GM21825 (cell line): Measurements from ENCODE around the gene APOF.
"Not testable (repeated sequence)": the region's sequence is repeated elsewhere in the genome, so short reads cannot be mapped to it uniquely, and the experiment has no call there.

ENCODE experiments used
- ATAC-seq: cut with Tn5 transposase; IDR thresholded peaks from one replicate; pipeline ENCODE4 v1.9.1; 2021; ENCODE audit warnings: mild to moderate bottlenecking, moderate library complexity; ENCODE audit not compliant: unreplicated experiment

Gene APOF

DNA sequence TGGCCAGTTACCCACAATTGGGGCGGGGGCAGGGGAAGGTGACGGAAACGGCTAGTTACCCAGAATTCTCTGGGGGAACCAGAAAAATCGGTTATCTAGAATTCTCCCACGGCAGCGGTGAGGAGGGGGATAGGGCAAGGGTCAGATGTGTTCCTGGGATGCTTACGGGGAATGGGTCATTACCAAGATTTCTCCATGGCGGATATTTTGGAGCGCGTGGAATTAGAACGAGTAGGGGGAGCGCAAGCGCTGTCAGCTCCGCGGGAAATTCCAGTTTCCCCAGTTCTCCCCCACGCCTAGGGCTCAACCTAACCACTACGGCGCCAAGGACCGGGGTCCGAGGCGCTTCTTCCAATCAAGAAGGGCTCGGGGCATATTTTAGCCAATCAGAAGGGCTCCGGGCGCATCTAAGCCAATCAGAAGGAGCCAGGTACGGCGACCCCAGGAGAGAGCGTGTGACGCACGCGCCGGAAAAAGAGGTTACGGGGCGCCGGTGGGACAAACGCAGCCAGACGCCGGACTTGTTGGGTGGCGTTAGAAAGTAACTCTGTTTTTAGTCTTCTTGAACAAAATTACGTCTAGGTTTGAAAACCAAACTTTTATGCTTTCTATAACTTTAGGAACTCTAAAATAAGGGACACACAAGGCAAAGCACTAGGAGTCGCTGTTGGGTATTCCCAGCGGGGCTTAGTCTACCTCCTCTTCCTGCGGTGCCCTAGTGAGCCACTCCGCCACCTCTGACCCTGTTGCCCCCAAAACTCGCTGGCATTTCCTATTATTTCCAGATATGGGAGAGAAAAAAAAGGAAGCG lies 28.8 kb downstream of the APOF start, which contains the start of gene PAN2:
Gene PAN2 (minus strand): TSS at position 322 of the 811 bp plus-strand sequence. CDS start 906 bp downstream, outside the sequence.
- ATAC-seq, result peak; percentile 83

DNA sequence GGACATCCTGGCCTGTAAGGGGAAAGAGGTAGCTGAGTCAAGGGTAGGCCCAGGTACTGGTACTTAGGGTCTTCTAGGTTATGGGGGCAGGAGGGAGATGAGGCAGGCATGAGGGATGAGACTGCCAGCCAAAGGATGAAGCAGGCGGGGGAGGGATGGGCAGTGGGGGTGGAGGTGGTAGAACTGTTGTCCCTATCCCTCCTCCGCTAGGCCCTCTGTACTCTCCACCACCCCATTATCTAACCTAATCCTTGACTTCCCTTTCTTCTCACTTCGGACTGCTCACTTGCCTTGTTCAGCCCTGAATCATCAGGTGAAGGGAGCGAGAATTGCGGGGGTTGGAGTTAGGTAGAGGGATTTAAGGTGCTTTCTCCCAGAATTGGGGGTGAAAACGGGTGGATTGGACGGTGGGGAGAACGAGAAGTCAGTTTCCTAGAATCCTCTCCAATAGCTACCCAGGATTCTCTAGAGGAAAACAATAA lies 29.4 kb downstream of the APOF start:
- no peak for ATAC-seq

DNA sequence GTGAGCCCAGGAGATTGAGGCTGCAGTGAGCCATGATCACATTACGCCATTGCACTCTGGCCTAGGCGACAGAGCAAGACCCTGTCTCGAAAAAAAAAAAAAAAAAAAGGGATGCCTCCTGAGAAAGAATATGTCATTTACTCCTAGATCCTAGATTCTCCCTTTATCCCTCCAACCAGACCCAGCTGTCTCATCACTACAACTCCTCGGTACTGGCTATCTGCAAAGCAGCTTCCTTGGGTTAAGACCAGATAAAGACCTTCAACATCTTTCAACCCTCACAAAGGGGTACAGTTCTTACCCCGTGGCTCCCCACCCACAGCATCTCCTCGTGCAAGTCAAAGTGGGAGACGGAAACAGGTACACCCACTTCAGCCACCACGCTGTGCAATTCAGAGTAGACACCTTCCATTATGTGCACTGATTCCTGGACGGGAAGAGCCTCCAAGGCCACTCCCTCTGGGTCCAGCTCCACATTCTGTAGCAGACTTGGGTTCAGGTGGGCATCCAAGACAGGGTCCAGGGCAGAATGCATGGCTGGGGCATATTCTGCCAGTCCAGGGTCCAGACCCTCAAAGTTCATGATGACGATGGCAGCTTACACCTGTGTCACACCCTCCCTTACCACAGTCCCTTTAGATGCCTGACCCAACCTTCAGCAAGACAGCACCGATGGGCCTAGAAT lies 30.0 kb downstream of the APOF start:
- ATAC-seq, result no peak

DNA sequence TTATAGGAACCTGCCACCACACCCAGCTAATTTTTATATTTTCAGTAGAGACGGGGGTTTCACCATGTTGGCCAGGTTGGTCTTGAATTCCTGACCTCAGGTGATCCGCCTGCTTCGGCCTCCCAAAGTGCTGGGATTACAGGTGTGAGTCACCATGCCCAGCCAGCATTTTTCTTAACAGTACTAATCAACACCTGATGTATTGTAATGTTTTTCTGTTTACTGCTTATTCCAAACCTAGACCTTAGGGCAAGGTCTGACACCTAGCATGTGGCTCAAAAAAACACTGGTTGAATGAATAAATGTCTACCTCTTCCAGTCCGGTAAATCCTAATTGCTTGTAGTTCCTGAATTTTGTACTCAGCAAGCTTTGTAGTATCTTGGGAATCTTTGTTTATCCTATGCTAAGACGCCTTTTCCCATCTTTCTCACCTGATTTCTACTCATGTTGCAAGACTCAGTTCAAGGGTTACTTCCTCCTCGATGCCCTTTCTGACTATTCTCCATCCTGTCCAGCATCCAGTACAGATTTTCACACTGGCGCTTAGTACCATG lies 31.6 kb downstream of the APOF start:
- no peak for ATAC-seq

DNA sequence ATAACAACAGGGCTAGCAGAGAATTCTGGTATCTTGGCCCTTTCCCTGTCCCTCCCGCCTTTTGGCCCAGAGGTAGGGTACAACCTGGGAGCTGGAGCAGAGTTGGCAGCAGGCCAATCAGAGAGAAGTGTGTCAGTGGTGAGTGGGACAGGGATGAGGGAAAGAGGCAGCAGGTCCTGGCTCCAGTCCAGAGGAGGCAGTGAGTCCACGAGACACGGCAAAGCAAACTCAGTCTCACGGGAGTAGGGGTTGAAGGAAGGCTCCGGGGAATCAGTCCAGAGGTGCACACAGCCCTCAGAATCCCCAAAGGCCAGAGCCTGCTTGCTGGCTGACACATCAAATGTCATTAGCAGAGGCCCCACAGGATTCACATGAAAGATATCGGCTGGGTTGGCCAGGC lies 36.1 kb downstream of the APOF start:
- ATAC-seq, result no peak

DNA sequence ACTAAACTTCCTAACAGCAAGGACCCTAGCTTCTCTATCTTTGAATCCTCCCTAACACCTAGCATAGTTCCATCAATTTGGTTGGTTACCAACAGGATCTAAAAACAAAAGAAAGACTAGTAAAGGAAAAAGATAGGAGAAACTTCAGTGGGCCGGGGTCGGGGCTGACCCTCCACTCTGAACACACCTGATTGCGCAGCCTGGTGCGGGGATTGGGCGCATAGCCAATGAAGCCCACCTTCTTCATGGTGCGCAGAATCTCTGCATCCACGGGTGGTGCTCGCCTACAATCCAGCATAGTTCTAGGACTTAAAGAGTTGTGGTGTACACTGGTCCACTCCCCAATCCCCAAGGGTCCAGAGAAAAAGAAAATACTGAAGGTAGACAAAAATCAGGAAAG lies 36.5 kb downstream of the APOF start:
- ATAC-seq, result no peak

DNA sequence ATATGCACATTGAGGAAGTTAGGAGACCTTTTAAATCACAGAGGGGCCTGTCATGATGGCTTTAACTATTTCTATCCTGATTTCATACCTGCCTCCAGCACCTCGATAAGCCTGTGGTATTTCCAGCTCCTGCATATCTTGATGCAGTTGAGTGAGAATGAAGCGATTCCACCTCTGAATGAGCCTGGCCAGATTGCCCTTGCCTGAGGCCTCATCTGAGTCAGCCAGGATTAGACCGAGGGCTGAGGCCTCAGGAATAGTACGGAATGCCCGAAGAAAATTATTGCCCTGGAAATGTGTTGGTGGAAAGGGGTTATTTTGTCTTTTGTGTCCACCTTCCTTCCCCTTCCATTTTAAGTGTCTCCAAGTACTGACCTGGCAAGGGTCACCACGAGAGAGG lies 38.5 kb downstream of the APOF start:
- ATAC-seq, result no peak

DNA sequence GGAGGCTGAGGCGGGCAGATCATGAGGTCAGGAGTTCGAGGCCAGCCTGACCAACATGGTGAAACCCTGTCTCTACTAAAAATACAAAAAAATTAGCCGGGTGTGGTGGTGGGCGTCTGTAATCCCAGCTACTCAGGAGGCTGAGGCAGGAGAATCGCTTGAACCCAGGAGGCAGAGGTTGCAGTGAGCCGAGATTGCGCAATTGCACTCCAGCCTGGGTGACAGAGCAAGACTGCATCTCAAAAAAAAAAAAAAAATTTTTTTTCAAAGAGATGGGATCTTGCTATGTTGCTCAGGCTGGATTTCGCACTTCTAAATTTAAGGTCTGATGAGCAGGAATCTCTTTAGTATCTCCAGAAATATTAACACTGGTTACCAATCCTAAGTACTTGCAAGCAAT lies 41.0 kb downstream of the APOF start:
- not testable (repeated sequence) for ATAC-seq

DNA sequence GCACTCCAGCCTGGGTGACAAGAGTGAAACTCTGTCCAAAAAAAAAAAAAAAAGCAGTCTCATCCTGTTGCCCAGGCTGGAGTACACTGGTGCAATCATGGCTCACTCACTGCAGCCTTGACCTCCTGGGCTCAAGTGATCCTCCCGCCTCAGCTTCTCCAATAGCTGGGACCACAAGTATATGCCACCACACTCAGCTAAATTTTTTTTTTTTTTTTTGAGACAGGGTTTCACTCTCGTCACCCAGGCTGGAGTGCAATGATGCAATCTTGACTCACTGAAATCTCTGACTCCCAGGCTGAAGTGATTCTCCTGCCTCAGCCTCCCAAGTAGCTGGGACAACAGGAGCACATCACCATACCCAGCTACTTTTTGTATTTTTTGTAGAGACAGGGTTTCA lies 41.6 kb downstream of the APOF start:
- ATAC-seq, result no peak

DNA sequence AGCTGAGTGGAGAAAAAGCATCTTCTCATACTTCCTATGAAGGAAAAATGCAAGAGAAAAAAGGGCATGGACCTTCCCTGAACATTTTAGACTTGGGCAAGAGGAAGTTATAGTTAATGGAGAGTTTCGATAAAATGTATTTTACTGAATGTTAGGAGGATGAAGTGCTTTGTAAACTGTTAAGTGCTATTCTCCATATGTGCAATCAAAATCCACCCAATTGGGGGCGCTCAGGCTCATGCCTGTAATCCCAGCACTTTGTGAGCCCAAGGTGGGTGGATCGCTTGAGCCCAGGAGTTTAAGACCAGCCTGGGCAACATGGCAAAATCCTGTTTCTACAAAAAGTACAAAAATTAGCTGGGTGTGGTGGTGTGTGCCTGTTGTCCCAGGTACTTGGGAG lies 45.0 kb downstream of the APOF start:
- no peak for ATAC-seq

DNA sequence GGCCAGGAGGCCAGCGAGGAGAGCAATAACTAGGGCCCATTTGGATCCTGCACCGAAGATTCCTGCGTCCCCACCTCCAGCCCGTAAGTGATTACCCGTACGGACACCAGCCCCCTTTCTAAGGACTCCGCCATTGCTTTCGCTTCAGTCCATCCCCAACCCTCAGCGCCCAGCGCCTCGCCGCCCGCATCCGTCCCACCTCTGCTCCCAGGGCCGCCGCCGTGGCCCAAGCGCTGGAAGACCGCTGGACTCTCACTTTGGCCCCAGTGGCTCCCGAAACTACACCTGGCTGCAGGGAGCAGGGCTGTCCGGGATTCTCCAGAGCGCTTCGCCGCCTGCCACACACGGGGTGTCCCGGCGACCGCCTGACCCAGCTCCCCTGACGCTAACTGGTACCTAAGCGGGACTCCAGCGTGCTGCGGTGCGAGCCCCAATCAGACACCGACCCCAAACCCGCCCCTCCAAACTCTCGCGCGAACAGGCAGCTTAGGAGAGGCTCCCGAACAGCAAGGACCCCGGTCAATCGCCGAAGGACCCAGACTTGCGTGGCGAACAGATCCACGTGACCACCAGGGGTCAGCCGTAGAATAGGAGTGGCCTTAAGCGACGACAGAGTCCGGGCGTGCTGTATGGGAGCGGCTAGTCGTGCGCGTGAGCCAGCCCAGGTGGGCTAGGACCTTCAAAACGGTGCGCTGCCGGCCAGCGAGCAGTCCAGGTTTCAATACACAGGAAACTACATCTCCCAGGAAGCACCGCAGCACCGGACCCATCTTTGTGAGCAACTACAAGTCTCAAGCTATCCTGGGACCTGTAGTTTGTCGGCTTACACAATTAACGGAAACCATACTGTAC lies 46.8 kb downstream of the APOF start, which contains the start of gene CNPY2:
Gene CNPY2 (minus strand): TSS at position 367 of the 852 bp plus-strand sequence. CDS start 771 bp downstream, outside the sequence.
- peak; percentile 88 for ATAC-seq

DNA sequence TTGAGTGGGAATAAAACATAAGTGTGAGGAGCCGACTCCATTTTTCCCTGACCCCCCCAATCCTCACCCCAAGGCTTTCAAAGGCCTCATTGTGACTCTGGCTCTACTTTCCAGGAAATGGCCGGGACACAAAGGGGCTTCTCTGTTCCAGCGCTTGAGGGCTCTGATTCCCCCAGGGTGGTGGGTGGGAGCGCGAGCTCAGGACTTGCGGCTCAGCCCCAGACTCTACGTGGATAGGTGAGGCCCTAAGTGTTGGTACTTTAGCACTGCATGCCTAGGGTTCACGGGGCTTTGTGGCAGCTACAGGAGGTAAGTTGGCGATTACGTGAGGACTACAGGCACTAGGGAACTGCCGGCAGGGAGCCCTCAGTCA lies 47.4 kb downstream of the APOF start:
- no peak for ATAC-seq

DNA sequence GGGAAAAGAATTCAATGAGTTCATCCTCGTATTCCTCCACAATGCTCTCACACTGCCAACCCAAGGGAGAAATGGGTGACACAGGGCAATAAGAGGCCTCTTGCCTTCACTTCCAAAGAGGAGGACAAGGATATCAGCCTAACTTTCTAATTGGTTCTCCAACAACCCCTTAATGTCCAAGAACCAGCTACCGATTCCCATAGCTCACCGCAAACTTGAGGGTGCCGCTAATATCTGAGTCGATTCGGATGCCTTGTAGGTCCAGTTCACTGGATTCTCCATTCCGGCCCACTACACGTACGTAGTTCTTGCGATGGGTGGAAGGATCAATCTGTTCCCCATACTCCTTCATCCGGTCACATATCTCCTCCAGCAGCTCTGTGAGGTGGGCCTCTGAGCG lies 51.7 kb downstream of the APOF start:
- ATAC-seq, result no peak
